WI38 (cell line): ENCODE results near the gene LMAN2.

ENCODE experiments used
- H3K4me3 ChIP-seq: 2 replicates; pipeline ENCODE4 v1.5.1; 2011; ENCODE audit warnings: low read depth, mild to moderate bottlenecking, control low read depth, low read length
- TF ChIP-seq, protein P1 (sequence below): IDR thresholded peaks from 2 replicates; pipeline ENCODE4 v1.5.1; 2012; ENCODE audit warnings: low read depth, mild to moderate bottlenecking, control low read depth, low read length

Gene LMAN2, protein sequence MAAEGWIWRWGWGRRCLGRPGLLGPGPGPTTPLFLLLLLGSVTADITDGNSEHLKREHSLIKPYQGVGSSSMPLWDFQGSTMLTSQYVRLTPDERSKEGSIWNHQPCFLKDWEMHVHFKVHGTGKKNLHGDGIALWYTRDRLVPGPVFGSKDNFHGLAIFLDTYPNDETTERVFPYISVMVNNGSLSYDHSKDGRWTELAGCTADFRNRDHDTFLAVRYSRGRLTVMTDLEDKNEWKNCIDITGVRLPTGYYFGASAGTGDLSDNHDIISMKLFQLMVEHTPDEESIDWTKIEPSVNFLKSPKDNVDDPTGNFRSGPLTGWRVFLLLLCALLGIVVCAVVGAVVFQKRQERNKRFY

GRCh38 chr5:177351392-177352329 is at the start of gene LMAN2:
LMAN2 (minus strand) TSS chr5:177351668; CDS start chr5:177351647, 21 bp downstream.
- TF ChIP-seq, protein P1, sequence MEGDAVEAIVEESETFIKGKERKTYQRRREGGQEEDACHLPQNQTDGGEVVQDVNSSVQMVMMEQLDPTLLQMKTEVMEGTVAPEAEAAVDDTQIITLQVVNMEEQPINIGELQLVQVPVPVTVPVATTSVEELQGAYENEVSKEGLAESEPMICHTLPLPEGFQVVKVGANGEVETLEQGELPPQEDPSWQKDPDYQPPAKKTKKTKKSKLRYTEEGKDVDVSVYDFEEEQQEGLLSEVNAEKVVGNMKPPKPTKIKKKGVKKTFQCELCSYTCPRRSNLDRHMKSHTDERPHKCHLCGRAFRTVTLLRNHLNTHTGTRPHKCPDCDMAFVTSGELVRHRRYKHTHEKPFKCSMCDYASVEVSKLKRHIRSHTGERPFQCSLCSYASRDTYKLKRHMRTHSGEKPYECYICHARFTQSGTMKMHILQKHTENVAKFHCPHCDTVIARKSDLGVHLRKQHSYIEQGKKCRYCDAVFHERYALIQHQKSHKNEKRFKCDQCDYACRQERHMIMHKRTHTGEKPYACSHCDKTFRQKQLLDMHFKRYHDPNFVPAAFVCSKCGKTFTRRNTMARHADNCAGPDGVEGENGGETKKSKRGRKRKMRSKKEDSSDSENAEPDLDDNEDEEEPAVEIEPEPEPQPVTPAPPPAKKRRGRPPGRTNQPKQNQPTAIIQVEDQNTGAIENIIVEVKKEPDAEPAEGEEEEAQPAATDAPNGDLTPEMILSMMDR: no peak
- H3K4me3 ChIP-seq: peak within 1 kb of the TSS; percentile 100

DNA sequence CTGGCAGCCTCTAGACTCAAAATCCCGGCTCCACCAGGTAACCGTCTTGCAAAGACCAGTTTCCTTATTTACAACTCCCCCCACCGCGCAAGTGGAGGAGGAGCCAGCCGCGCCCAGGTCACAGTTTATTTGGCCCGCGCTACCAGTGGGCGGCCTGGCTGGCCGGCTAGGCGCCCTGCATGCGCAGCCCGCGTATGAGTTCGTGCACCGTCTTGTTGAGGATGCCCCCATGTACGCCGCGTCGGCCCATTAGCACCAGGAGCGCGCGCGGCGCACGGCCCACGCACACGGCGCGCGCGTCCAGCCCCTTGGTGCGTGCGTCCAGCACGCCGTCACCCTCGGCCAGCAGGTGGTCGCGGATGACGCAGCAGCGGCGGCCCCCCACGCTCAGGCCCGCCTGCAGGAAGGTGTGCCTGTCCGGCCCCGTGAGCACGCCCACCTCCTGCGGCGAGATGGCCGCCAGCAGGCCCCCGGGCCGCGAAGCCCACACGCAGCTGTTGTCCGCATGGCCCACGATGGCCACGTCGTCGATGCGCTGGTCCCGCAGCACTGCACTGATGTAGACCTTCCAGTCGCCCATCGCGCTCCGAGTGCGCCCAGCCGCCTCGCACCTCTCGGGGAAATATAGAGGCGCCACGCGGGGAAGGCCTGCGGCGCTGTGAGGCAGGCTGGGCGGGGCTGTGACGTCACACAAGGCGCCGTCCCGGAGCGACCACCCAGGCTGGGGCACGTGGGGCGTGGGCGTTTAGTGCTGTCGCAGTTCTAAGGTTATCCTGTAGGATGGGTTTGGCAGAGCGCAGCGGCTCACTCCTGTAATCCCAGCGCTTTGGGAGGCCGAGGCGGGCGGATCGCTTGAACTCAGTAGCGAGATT is 48.8 kb upstream of the LMAN2 start, which contains the start of gene PFN3:
TSS of gene PFN3 (minus strand) at position 665 of the 872 bp plus-strand sequence. CDS start at position 580, 85 bp downstream.
- no peak within 1 kb of the TSS for H3K4me3 ChIP-seq
- TF ChIP-seq, protein P1: no peak

DNA sequence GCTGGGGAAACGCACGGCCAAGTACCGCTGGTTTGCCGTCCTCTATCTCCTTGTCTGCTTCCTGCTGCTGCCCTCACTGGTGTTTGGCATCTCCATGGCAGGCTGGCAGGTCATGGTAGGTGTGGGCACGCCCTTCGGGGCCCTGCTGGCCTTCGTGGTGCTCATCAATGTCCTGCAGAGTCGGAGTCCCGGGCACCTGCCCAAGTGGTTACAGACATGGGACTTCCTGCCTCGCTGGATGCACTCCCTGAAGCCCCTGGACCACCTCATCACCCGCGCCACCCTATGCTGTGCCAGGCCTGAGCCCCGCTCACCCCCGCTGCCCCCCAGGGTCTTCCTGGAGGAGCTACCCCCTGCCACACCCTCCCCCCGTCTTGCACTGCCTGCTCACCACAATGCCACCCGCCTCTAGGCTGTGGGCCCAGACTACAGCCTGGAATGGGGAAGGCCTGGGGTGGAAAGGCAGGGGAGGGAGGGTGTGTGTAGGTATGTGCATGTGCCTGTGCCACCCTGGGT is 46.5 kb upstream of the LMAN2 start:
- no peak overlapping the region for H3K4me3 ChIP-seq
- TF ChIP-seq, protein P1: no peak

DNA sequence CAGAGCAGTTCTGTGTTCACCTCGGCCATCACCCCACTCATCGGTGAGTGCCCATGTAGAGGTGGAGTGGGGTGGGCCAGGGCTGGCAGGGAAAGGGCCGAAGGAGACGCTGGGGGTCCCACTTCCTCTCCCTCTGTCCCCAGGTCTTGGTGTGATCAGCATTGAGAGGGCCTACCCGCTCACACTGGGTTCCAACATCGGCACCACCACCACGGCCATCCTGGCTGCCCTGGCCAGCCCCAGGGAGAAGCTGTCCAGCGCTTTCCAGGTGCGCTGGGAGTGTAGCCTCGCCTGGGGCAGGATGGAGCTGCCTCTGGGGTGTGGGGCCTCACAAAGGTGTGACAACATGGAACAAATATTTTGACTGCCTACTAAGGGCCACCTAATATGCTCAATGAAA is 45.3 kb upstream of the LMAN2 start:
- H3K4me3 ChIP-seq: no peak overlapping the region
- TF ChIP-seq, protein P1: no peak

GRCh38 chr5:177396078-177396477 is 44.6 kb upstream of the LMAN2 start:
- no peak overlapping the region for H3K4me3 ChIP-seq
- TF ChIP-seq, protein P1: no peak

- TF ChIP-seq, protein P1: no peak
- no peak overlapping the region for H3K4me3 ChIP-seq
Observed at GRCh38 chr5:177393990-177394389, 42.5 kb upstream of the LMAN2 start.
